Progenitor cell of endocrine pancreas (in vitro differentiated cells): Measurements from ENCODE around the gene YJEFN3. TPM values are rescaled to one million over a fixed set of nuclear protein-coding genes. Genes with fewer than 3 reads are reported as not detected.

Source experiments
- DNase-seq: peaks from one replicate; pipeline ENCODE4 v3.0.0; 2021; ENCODE audit warnings: low spot score; ENCODE audit not compliant: unreplicated experiment
- H3K27ac Mint-ChIP-seq: 2 replicates; pipeline ENCODE4 v1.8.0; 2021; ENCODE audit warnings: mild to moderate bottlenecking, moderate library complexity, mixed read lengths
- H3K27me3 Mint-ChIP-seq: 2 replicates; pipeline ENCODE4 v1.8.0; 2021; ENCODE audit warnings: mixed read lengths
- H3K36me3 Mint-ChIP-seq: 2 replicates; pipeline ENCODE4 v1.8.0; 2022; ENCODE audit warnings: mixed read lengths; ENCODE audit not compliant: insufficient read depth
- H3K4me1 Mint-ChIP-seq: 2 replicates; pipeline ENCODE4 v1.8.0; 2021; ENCODE audit warnings: low read depth, mixed read lengths
- H3K4me3 Mint-ChIP-seq: 2 replicates; pipeline ENCODE4 v1.8.0; 2021; ENCODE audit warnings: low read depth, mild to moderate bottlenecking, moderate library complexity, mixed read lengths
- H3K9me3 Mint-ChIP-seq: 2 replicates; pipeline ENCODE4 v1.8.0; 2021; ENCODE audit warnings: low read depth, mixed read lengths
- total RNA-seq: library from RNA; stranded (reverse); gene quantifications from 2 replicates; pipeline ENCODE4 v1.2.1, GENCODE V29; 2021
- TF ChIP-seq, protein P1 (sequence below): fragments of 200-600 bp; sonication (generic); IDR thresholded peaks from one replicate; pipeline ENCODE4 v1.5.0; 2021; ENCODE audit warnings: antibody characterized with exemption, mild to moderate bottlenecking; ENCODE audit not compliant: unreplicated experiment

YJEFN3 gene
- total RNA-seq, 1 donor from 2014 or later = 27.6 TPM

DNA sequence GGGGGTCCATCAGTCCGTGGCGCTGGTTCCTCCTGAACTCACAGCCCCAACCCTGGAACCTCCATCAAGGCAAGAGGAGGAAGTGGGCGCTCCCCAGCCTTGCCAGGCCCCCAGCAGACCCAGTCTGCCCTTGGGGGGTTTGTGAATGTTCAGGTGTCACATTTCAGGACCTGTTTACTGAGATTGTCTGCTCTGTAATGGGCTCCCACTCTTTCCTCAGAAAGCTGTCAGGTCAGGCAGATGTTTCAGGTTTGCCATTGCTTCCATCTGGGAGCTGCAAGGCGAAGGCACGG, 42.8 kb upstream of the YJEFN3 start:
- H3K27ac Mint-ChIP-seq = peak overlapping the region; percentile 88
- no peak overlapping the region for H3K4me3 Mint-ChIP-seq
- H3K27me3 Mint-ChIP-seq = no peaks in the 10 kb centered on the region
- H3K4me1 Mint-ChIP-seq = peaks cover 34% of the 10 kb centered on the region
- DNase-seq = no peak
- TF ChIP-seq, protein P1, sequence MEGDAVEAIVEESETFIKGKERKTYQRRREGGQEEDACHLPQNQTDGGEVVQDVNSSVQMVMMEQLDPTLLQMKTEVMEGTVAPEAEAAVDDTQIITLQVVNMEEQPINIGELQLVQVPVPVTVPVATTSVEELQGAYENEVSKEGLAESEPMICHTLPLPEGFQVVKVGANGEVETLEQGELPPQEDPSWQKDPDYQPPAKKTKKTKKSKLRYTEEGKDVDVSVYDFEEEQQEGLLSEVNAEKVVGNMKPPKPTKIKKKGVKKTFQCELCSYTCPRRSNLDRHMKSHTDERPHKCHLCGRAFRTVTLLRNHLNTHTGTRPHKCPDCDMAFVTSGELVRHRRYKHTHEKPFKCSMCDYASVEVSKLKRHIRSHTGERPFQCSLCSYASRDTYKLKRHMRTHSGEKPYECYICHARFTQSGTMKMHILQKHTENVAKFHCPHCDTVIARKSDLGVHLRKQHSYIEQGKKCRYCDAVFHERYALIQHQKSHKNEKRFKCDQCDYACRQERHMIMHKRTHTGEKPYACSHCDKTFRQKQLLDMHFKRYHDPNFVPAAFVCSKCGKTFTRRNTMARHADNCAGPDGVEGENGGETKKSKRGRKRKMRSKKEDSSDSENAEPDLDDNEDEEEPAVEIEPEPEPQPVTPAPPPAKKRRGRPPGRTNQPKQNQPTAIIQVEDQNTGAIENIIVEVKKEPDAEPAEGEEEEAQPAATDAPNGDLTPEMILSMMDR = no peak
- no peaks in the 10 kb centered on the region for H3K9me3 Mint-ChIP-seq
- peaks cover 4% of the 10 kb centered on the region for H3K36me3 Mint-ChIP-seq

DNA sequence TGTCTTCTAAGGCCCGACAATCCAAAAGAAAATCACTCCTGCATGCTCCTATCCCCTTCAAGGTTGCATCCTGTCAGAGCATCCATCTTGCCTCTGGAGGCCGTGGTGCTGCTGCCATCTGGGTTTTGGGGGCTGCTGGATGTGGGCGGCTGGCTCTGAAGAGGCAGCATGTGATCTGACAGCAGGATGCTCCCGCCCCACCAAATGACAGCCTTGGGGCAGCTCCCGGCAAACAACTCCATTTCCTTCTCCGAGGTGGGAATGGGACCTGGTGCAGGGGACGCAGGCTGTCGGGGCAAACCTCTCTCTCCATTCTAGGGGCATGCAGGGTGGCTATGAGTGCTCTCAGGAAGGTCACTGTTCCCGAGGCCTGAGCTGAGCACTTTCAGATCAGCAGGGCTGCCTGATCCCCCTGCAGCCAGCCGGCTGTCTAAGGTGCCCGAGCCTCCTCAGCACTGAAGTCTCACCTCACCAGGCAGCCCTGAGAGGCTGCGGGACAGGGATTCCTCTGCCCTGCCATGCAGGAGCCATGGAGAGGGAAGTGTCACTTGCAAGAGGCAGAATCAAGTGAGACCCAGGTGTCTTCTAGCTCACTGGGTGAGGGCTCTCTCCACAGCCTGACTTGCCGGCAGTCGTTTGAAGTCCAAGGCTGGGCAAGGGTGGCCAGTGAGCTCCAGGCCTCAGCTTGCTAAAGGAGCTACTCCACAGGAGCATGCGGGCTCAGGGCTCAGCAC, 42.2 kb upstream of the YJEFN3 start:
- peak overlapping the region; percentile 62 for H3K27ac Mint-ChIP-seq
- H3K36me3 Mint-ChIP-seq = peaks cover 4% of the 10 kb centered on the region
- no peak for DNase-seq
- no peaks in the 10 kb centered on the region for H3K9me3 Mint-ChIP-seq
- TF ChIP-seq, protein P1 = no peak
- H3K27me3 Mint-ChIP-seq = no peaks in the 10 kb centered on the region
- H3K4me3 Mint-ChIP-seq = no peak overlapping the region
- peaks cover 34% of the 10 kb centered on the region for H3K4me1 Mint-ChIP-seq

DNA sequence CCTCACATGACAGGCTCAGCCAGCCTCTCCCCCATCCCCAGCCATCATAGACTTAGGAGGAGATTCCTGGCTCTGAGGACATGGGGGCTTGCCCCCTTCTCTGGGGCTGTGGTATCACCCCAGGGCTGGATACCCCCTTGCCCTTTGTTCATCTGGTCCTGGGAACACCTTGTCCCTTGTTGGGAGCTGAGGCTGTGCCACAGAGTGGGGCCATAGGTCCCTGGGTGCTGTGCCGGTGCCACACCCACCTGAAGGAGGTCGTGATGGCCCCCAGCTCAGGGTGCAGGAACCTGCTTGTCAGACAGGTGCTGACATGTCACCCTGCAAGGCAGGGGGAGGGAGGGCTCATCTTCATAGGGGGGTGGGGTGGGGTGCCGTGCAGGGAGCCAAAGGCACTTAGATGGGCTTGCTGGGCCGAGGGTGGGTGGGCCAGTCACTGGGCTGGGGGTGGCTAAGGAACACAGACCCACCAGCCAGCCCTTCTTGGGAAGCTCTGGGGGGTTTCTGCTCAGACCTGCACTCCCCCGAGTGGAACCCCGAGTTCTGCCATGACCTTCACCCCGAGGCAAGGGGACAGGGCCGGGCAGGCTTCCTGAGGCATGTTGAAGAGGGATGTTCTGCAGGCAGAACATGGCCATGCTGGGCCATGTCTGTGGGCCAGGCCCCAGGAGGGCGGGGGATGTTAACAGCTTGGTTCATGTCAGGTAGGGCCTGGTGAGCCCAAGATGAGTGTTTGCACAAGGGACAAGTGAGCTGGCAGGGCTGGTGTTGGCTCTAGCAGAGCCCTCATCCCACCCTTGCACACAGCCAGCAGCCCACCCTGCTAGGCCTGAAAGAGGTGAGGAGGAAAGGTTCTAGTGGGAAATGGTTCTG, 41.4 kb upstream of the YJEFN3 start:
- Mint-ChIP-seq H3K4me3 (no peak overlapping the region), H3K27me3 (no peaks in the 10 kb centered on the region), H3K27ac (peak overlapping the region; percentile 97), H3K36me3 (peaks cover 4% of the 10 kb centered on the region), H3K4me1 (peaks cover 34% of the 10 kb centered on the region), H3K9me3 (no peaks in the 10 kb centered on the region)
- TF ChIP-seq, protein P1 = no peak
- no peak for DNase-seq

DNA sequence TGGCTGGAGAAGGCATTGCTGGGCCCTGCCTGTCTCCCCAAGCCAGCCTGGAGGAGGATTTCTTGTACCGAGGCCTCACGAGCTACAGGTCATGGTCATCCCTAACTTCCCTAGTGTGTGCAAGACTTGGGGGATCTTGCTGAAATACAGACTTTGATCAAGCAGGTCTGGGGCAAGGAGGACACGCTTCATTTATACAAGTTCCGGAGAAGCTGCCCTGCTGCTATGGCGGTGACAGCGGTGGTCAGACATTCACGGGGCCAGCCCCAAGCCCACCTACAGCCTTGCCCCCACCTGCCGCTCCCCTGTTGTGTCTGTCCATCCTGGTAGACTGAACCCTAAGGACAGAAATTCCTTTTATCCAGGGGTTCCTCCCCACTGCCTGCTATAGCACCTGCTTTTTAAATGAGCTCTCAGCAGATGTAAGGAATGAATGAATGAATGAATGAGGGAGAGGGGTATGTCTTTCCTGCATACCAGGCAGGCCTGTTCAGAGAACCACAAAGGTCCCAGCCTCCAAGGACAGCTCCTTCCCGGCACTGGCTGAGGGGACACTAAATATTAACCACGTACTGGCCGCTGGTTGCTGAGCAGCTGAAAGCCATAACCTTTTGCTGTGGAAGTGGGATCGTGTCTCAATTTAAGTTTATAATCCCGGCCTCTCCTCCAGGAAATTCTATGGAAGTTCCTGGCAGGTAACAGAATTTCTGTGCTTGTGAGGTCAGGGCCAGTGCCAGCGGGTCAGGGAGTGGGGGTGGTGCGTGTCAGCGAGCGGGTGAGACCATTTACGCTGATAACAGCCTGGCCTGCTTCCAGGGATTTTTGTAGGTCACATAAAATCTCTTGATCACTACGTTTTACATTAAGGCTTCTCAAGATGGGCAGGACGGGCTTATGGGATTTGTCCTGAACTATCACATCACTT, 40.5 kb upstream of the YJEFN3 start:
- H3K4me1 Mint-ChIP-seq = peaks cover 34% of the 10 kb centered on the region
- H3K4me3 Mint-ChIP-seq = peak overlapping the region; percentile 11
- peaks cover 2% of the 10 kb centered on the region for H3K36me3 Mint-ChIP-seq
- TF ChIP-seq, protein P1 = no peak
- peak overlapping the region; percentile 97 for H3K27ac Mint-ChIP-seq
- no peaks in the 10 kb centered on the region for H3K9me3 Mint-ChIP-seq
- no peak for DNase-seq
- H3K27me3 Mint-ChIP-seq = no peaks in the 10 kb centered on the region
